HepG2 (cell line): ENCODE results near the gene KLHDC4. TPM values are rescaled to one million over a fixed set of nuclear protein-coding genes. Genes with fewer than 3 reads are reported as not detected.
A peak's percentile ranks its signal among the peaks of the same experiment; 100 is the strongest.

Source experiments
- BRD4 ChIP-seq: sonication (generic); formaldehyde crosslinking; IDR thresholded peaks from 2 replicates; pipeline ENCODE4 v1.4.0; 2020; ENCODE audit warnings: missing genetic modification reagents
- CEBPB ChIP-seq: IDR thresholded peaks from 2 replicates; pipeline ENCODE4 v1.6.1; 2011; ENCODE audit warnings: low read depth, low read length, improper control_type of control experiment, borderline replicate concordance
- EEA1 ChIP-seq: sonication (generic); formaldehyde crosslinking; IDR thresholded peaks from 2 replicates; pipeline ENCODE4 v1.5.1; 2020; ENCODE audit warnings: mild to moderate bottlenecking, missing genetic modification reagents, borderline replicate concordance
- ELF3 ChIP-seq: IDR thresholded peaks from 2 replicates; pipeline ENCODE4 v1.6.1; 2016; ENCODE audit warnings: missing genetic modification reagents, missing compliant biosample characterization
- ETV5 ChIP-seq: IDR thresholded peaks from 2 replicates; pipeline ENCODE4 v1.6.1; 2018; ENCODE audit warnings: missing biosample characterization, missing genetic modification reagents, inconsistent platforms, borderline replicate concordance
- JUND ChIP-seq: sonication (generic); formaldehyde crosslinking; IDR thresholded peaks from 2 replicates; pipeline ENCODE4 v1.8.0; 2022; ENCODE audit warnings: mild to moderate bottlenecking, missing genetic modification reagents
- MBNL3 ChIP-seq: fragments of 250-450 bp; sonication (Bioruptor Pico); conservative IDR thresholded peaks from 2 replicates; pipeline ENCODE4 v1.8.0; 2022; ENCODE audit warnings: mild to moderate bottlenecking, inconsistent platforms
- NR2F1 ChIP-seq, 2 experiments: fragments of 450-650 bp in 1 of 2; formaldehyde crosslinking in 1 of 2; IDR thresholded peaks; 2 replicates each; pipeline versions ENCODE4 v1.5.0 to v1.6.1; 2016 to 2020; ENCODE audit warnings: mild to moderate bottlenecking in 1 of 2, missing compliant biosample characterization in 1 of 2, missing genetic modification reagents in 1 of 2, moderate library complexity in 1 of 2
- NR2F6 ChIP-seq, 2 experiments: IDR thresholded peaks; 2 replicates each; pipeline ENCODE4 v1.6.1; 2016; ENCODE audit warnings: antibody characterized with exemption in 1 of 2, mild to moderate bottlenecking in 1 of 2
- RARA ChIP-seq: IDR thresholded peaks from 2 replicates; pipeline ENCODE4 v1.6.1; 2016; ENCODE audit warnings: missing genetic modification reagents, missing compliant biosample characterization
- RBM39 ChIP-seq: fragments of 200-400 bp; formaldehyde crosslinking; IDR thresholded peaks from one replicate; pipeline ENCODE4 v1.6.1; 2018; ENCODE audit warnings: antibody characterized with exemption, mild to moderate bottlenecking, low read depth, low read length; ENCODE audit not compliant: poor library complexity, severe bottlenecking
- SALL1 ChIP-seq: sonication (generic); formaldehyde crosslinking; IDR thresholded peaks from 2 replicates; pipeline ENCODE4 v1.8.0; 2022; ENCODE audit warnings: mild to moderate bottlenecking, missing genetic modification reagents
- SATB2 ChIP-seq: sonication (generic); formaldehyde crosslinking; IDR thresholded peaks from 2 replicates; pipeline ENCODE4 v1.5.0; 2020; ENCODE audit warnings: missing genetic modification reagents
- SSRP1 ChIP-seq: IDR thresholded peaks from 2 replicates; pipeline ENCODE4 v1.6.1; 2016; ENCODE audit warnings: control low read depth
- THAP11 ChIP-seq: IDR thresholded peaks from 2 replicates; pipeline ENCODE4 v1.6.1; 2016; ENCODE audit warnings: missing biosample characterization, missing genetic modification reagents
- U2AF1 ChIP-seq: fragments of 200-400 bp; formaldehyde crosslinking; optimal IDR thresholded peaks from 2 replicates; pipeline ENCODE3; 2017; ENCODE audit warnings: mild to moderate bottlenecking, low read depth, low read length
- ZBTB1 ChIP-seq: sonication (generic); formaldehyde crosslinking; IDR thresholded peaks from 2 replicates; pipeline ENCODE4 v1.4.0; 2020; ENCODE audit warnings: missing genetic modification reagents, borderline replicate concordance
- ZNF224 ChIP-seq: sonication (generic); formaldehyde crosslinking; IDR thresholded peaks from 2 replicates; pipeline ENCODE4 v1.5.0; 2020; ENCODE audit warnings: mild to moderate bottlenecking, missing genetic modification reagents
- ZNF607 ChIP-seq: sonication (generic); formaldehyde crosslinking; IDR thresholded peaks from 2 replicates; pipeline ENCODE4 v1.5.1; 2020; ENCODE audit warnings: missing genetic modification reagents, mild to moderate bottlenecking, borderline replicate concordance
- ZNF720 ChIP-seq: sonication (generic); formaldehyde crosslinking; IDR thresholded peaks from 2 replicates; pipeline ENCODE4 v1.4.0; 2020; ENCODE audit warnings: missing genetic modification reagents
- ZNF737 ChIP-seq: sonication (generic); formaldehyde crosslinking; IDR thresholded peaks from 2 replicates; pipeline ENCODE4 v1.5.0; 2020; ENCODE audit warnings: missing genetic modification reagents, mild to moderate bottlenecking, borderline replicate concordance
- ZNF772 ChIP-seq: sonication (generic); formaldehyde crosslinking; IDR thresholded peaks from 2 replicates; pipeline ENCODE4 v1.5.0; 2020; ENCODE audit warnings: mild to moderate bottlenecking, missing genetic modification reagents
- ZNF878 ChIP-seq: sonication (generic); formaldehyde crosslinking; IDR thresholded peaks from 2 replicates; pipeline ENCODE4 v1.8.1; 2023; ENCODE audit warnings: mild to moderate bottlenecking, missing genetic modification reagents, moderate library complexity
- polyA plus RNA-seq, 8 experiments: library from polyadenylated mRNA; depleted of rRNA in 3 of 8; stranded (reverse) in 7 of 8; unstranded in 1 of 8; fragments of >200 nt; fragmentation: Illumina TruSeq in 4 of 8; extraction: Trizol in 4 of 8; gene quantifications; 2 replicates each; pipeline versions ENCODE4 v1.2.1 to v1.2.3, GENCODE V29; 2011 to 2016; ENCODE audit warnings: low read depth in 4 of 8, missing spikeins in 1 of 8, mixed read lengths in 1 of 8; ENCODE audit not compliant: insufficient read depth in 1 of 8
- total RNA-seq, 5 experiments: library from RNA; depleted of rRNA; stranded (reverse); fragments of >200 nt; fragmentation: Illumina TruSeq; extraction: Trizol; gene quantifications; 2 replicates each; pipeline ENCODE4 v1.2.3, GENCODE V29; 2016; ENCODE audit warnings: low read depth in 1 of 5
- TF ChIP-seq, protein P1 (sequence below): sonication (generic); formaldehyde crosslinking; IDR thresholded peaks from 2 replicates; pipeline ENCODE4 v1.9.0; 2022; ENCODE audit warnings: low read depth, missing genetic modification reagents
- TF ChIP-seq, protein P2 (sequence below): sonication (generic); formaldehyde crosslinking; conservative IDR thresholded peaks from 2 replicates; pipeline ENCODE4 v1.8.0; 2022; ENCODE audit warnings: low read depth, missing genetic modification reagents
- TF ChIP-seq, protein P3 (sequence below): sonication (generic); formaldehyde crosslinking; IDR thresholded peaks from 2 replicates; pipeline ENCODE4 v1.5.0; 2020; ENCODE audit warnings: missing genetic modification reagents

The KLHDC4 gene
- total and polyA plus RNA-seq, 2 of the 13 experiments (the other 11 are each of a cell fraction or from before 2014, with no cell fraction given) = 18.7 to 31.8 TPM

- no peak; the same call in 1 of the 2 replicates for TF ChIP-seq RARA (CRISPR knock-in tag)
- no peak for TF ChIP-seq ZNF720
- peak; percentile 15; the same call in 1 of the 2 replicates for TF ChIP-seq BRD4 (CRISPR knock-in tag)
- TF ChIP-seq ZNF607 (CRISPR knock-in tag) = no peak
- no peak for TF ChIP-seq NR2F6 (IDR thresholded peaks at IDR 0.05)
- TF ChIP-seq NR2F6 (CRISPR knock-in tag; IDR thresholded peaks at IDR 0.05) = no peak
- TF ChIP-seq, protein P1, sequence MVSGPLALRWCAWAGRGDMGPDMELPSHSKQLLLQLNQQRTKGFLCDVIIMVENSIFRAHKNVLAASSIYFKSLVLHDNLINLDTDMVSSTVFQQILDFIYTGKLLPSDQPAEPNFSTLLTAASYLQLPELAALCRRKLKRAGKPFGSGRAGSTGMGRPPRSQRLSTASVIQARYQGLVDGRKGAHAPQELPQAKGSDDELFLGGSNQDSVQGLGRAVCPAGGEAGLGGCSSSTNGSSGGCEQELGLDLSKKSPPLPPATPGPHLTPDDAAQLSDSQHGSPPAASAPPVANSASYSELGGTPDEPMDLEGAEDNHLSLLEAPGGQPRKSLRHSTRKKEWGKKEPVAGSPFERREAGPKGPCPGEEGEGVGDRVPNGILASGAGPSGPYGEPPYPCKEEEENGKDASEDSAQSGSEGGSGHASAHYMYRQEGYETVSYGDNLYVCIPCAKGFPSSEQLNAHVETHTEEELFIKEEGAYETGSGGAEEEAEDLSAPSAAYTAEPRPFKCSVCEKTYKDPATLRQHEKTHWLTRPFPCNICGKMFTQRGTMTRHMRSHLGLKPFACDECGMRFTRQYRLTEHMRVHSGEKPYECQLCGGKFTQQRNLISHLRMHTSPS (CRISPR knock-in tag) = peak; percentile 64; the same call in 1 of the 2 replicates
- TF ChIP-seq NR2F1 (CRISPR knock-in tag; IDR thresholded peaks at IDR 0.05) = 0 out of 4 replicates have a peak, but pooled peaks of 1 of the 2 experiments have one; percentile 20
- peak; percentile 35; the same call in 1 of the 2 replicates for TF ChIP-seq SALL1
- peak; percentile 36 for TF ChIP-seq U2AF1
- no peak for TF ChIP-seq ZNF737 (CRISPR knock-in tag)
- peak; percentile 71 for TF ChIP-seq RBM39
- peak; percentile 12; the same call in 1 of the 2 replicates for TF ChIP-seq ETV5 (CRISPR knock-in tag)
- TF ChIP-seq JUND (CRISPR knock-in tag) = 0 out of 2 replicates have a peak, but pooled peaks have one; percentile 14
- 0 out of 2 replicates have a peak, but pooled peaks have one; percentile 31 for TF ChIP-seq EEA1 (CRISPR knock-in tag)
- peak; percentile 72 for TF ChIP-seq THAP11
- peak; percentile 36; the same call in 1 of the 2 replicates for TF ChIP-seq SSRP1 (CRISPR knock-in tag)
- peak; percentile 55; the same call in 1 of the 2 replicates for TF ChIP-seq ZNF878
- TF ChIP-seq MBNL3 (CRISPR knock-in tag) = no peak
- TF ChIP-seq ELF3 (CRISPR knock-in tag) = peak; percentile 97
- TF ChIP-seq, protein P2, sequence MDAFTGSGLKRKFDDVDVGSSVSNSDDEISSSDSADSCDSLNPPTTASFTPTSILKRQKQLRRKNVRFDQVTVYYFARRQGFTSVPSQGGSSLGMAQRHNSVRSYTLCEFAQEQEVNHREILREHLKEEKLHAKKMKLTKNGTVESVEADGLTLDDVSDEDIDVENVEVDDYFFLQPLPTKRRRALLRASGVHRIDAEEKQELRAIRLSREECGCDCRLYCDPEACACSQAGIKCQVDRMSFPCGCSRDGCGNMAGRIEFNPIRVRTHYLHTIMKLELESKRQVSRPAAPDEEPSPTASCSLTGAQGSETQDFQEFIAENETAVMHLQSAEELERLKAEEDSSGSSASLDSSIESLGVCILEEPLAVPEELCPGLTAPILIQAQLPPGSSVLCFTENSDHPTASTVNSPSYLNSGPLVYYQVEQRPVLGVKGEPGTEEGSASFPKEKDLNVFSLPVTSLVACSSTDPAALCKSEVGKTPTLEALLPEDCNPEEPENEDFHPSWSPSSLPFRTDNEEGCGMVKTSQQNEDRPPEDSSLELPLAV (CRISPR knock-in tag) = no peak
- TF ChIP-seq ZNF772 = peak; percentile 71; the same call in 1 of the 2 replicates
- no peak for TF ChIP-seq ZBTB1
- TF ChIP-seq SATB2 (CRISPR knock-in tag) = 0 out of 2 replicates have a peak, but pooled peaks have one; percentile 69
- no peak for TF ChIP-seq ZNF224
- TF ChIP-seq, protein P3, sequence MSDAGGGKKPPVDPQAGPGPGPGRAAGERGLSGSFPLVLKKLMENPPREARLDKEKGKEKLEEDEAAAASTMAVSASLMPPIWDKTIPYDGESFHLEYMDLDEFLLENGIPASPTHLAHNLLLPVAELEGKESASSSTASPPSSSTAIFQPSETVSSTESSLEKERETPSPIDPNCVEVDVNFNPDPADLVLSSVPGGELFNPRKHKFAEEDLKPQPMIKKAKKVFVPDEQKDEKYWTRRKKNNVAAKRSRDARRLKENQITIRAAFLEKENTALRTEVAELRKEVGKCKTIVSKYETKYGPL (CRISPR knock-in tag) = no peak
- peak; percentile 73; the same call in 1 of the 2 replicates for TF ChIP-seq CEBPB
These were observed 41.1 kb upstream of the KLHDC4 start (continued) for GRCh38 chr16:87806641-87807546.
